HS-27A (cell line): Measurements from ENCODE around the gene PGC.

Source experiments
- DNase-seq: peaks from one replicate; pipeline ENCODE4 v3.0.0-alpha.2; 2012; ENCODE audit warnings: low read depth, missing footprints

The PGC gene

DNA sequence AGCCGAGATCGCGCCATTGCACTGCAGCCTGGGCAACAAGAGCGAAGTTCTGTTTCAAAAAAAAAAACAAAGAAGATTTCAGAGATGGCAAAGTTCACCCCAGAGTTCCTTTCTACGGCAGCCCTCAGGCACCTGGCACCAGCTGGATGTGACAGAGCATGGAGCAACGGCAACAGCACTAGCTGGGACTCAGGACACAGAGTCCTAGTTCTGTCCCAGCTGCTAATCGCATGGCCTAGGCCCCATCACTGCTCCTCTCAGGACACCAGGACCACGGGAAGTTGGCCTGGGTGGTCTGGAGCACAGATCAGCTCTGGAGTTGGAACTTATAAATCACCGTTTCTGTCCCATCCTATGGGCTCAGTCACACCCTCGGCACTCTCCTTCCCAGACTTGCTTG, 1.1 kb downstream of the PGC start:
- no peak for DNase-seq

DNA sequence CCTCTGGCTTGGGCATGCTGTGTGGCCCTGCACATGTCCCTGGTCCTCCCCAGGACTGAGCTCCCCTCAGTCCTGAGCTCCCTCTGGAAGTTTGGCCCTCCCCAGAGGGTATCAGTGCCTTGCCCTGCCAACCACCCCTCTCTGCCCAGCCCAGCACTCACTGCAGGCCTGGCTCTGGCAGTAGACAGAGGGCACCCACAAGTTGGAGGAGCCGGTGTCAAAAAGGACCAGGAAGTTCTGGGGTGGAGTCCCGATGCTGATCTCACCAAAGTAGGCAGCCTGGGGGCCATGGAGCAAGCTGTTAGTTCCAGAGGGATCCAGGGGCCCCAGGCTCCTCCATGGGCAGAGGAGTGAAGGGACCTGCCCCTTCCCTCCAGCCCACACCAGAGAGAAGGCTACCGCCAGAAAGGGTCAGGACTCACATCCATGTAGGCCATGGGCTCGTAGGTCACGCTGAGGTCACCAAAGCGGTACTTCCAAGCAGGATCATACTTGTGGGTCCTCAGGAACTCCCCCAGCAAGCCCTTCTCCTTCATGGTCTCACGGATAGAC, 2.9 kb downstream of the PGC start:
- no peak for DNase-seq

DNA sequence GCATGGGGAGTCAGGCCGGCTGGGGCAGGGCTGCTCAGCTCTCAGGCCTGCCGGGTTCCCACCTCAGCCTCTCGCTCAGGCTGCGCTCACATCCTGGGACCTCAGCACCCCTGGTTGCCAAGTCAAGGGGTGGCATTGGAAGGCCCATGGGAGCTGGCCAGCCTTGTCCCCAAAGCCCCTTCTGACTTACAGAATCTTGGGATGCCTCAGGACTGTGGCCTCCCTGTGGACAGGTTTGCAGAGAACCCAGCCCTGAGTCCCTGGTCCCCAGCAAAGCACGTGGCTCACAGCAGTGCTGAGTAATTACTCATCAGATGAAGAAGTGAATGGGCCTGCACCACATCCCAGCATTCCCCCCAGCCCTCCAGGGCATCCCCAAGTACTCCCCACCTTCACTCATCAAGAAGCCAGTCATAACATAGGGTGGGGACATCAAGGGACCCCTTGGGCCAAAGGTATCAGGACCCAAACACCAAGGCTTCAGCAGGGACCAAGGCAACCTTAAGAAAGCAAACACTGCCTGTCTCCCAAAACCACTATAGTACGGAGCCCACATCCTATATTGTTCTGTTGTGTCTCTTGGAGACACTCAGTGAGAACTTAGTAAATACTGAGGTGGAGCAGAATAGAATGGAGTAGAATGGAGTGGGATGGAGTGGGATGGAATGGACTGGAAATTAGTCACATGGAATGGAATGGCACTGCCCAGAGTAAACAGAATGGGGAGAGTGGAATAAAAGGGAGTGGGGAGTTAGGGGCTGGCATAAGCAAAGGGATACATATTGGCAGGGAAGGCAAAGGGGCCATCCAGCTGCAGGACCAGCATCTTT, 3.6 kb downstream of the PGC start:
- no peak for DNase-seq

DNA sequence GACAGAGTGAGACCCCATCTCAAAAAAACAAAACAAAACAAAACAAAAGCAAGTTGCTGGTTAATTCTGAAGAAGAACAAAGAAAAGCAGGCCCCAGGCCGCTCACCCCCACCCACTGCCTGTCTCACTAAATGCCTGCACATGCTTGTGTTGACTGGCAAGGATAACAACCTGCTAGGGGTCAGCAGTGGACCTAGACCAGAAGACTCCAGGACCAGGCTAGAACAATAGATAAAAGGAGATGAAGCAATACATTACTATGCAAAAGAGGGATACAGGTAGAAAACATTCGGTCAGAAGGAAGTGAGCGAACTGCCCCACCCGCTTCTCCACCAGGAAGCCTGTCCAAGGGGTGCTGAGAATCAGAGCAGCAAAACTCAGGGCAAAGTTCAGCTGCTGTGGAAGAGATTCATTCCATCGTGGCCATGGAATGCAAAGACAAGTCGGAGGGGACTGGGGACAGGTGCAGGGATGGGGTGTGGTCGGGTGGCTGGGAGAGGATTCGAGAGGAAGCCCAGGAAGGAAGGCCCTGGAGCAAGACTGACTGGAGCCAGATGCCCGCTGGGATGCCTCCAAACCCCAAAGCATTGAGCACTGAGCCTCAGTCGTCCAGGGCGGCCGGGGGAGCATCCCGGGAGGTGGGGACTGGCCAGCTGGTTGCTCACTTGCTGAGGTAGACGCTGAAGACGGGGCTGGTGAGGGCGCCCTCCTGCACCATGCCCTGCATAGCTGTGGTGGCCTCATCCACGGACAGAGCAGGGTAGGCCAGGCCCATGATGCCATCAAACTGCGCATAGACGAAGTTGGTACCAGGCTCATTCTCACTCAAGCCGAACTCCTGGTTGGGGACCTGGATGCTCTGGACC, 5.3 kb downstream of the PGC start:
- DNase-seq = no peak

DNA sequence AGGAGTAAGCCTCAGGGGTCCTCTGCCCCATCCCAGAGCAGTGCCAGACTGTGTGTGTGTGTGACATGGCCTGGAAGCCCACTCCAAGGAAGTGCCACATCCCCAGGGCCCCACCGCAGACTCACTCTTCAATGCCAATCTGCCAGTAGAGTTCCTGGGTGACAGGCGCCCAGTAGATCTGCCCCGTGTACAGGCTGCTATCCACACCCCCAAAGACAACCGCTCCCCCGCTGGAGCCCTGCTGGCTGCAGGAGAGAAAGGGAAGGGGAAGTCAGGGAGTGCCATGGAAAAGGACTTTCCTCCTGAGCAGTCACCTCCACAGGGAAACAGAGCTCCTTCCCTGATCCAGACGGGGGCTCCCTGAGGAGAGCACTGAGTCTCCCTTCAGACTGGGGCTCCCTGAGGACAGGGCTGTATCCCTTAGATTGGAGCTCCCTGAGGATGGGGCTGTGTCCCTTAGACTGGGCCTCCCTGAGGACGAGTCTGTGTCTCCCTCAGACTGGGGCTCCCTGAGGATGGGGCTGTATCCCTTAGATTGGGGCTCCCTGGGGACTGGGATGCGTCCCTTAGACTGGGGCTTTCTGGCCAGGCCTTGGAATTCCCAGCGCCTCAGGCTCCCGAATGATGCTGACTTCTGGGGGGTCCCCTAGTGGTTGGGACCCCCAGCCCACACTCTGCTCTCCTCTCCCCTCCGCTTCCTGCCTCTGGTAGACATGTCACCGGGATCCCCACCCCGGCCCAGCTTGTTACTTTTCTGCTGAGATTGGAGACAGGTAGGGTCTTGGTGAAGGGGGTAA, 6.6 kb downstream of the PGC start:
- no peak for DNase-seq

DNA sequence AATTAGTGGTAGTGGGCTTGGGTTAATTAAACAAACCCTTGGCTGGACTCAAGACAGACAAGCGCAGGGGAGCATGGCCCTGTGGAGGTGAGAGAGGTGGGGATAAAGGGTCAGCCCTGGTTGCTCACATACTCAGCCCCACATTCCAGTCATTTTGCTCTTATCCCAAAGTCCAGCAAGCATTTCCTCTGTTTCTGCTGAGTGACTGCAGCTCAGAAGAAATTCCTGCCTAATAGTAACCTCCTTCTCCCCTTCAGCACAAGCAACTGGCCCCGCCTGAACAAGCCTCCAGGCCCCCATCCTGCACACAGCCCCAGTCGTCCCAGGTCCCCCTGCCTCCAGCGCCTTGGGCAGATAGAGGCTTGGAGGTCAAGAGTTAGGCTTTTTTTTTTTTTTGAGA, 8.2 kb downstream of the PGC start:
- no peak for DNase-seq

DNA sequence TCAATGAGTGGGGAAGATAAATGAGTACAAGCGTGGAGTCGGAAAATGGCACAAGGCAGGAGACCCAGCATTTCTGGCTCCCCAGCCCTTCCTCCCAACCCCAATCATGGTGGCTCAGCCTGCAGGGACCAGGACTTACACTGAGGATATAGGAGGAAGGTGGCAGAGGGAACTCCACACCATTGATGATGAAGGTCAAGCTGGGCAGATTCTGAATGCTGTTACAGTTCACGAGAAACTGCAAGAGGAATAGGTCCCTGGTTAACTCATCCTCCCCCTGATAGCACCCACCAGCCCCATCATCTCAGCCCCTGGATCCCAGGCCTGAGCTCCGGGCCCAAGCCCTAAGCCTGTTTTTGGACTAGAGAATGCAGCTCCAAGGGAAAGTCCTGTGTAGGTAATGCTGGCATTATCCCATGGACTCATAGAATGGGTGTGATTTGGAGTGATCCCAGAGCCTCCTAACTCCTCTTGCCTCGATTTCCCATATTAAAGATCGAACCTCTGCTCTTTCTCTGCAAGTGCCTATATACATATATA, 9.5 kb downstream of the PGC start:
- no peak for DNase-seq

DNA sequence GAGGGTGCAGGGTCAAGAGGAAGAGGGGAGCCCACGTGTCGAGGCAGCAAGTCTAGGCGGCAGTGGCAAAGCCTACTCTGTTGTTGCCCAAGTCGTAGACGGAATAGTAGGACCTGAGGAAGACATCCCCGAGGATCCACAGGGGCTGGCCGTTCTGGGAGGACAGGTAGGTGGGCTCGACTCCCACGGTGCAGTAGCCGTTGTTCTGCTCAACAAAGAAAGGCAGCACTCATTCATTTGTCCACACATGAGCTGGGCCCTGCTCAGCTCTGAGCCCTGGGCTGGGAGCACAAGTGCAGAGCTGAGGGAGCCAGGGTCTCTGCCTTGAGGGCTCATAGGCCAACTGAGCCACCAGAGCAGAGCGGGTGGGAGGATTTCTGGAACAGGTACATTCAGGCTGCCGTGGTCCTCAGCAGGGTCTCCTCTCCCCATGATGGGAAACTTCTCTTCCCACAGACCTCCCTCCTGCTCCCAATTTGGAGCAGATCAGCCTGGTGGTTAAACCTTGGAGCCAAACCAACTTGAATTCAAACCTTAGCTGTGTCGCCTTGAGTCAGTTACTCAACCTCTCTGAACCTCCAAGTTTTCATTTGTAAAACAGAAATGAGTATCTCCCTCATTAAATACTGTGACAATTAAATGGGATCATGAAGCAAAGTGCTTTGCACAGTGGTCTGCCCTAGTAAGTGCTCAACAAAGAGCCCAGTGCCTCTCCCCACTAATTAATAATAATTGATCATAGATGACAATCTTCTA, 10.2 kb downstream of the PGC start:
- DNase-seq = no peak

DNA sequence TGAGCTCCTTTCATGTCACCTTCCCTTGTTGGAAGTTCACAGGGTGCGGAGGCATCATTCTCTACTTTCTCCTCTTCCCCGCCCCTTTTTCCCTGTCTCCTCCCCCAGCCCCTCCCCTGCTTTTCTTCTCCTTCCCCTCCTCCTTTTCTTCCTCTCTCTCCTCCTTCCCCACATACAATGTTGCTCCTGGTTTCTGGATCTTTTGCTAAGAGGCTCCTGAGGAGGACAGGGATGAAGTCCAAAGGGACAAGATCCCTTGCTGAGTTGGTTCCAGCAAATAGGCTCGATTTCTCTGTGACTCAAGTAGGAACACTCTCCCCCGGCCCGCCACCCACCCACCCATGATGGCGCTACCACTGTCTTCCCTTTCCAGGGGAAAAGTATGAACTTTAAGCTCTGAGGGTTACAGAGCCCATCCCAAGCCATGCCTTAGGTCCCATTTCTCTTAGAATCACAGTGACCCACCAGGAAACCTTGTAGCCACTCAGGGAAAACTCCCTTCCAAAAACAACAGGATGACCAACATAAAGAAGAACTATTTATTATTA, 10.9 kb downstream of the PGC start:
- no peak for DNase-seq

DNA sequence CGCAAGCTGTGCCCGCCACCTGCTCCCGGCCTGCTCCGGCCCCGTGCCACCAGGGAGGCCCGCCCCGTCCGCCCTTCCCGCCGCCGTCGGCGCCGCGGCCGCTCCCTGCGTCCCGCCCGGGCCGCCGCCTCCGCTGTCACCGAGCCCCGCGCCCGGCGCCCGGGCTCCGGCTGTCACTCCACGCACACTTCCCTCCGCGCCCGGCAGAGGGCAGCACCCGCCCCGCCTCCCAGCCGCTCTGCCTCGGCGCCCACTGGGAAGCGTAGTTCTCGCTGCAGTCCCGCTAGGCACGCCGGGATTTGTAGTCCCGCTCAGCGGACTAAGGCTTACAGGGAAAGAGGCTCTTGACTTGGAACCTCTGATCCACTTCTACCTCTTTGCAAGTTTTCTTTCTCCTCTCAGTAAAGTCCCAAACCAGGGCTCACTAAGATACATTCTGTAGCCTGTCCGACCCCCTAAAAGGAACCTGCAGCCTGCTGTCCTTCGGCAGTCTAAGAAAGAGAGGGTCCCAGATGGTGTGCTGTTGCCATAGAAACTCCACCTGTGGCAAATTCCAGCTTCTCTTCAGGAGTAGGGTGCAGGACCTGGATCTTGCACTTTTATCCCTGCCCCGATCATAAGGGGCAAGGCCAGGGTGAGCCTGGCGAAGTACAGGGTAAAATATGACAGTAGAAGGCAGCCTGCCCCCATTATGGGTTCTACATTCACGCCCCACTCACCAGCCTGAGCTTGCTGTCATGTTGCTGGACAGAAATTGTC, 11.6 kb downstream of the PGC start, which contains the start of gene TFEB:
TSS of gene TFEB (minus strand) at position 182 of the 759 bp plus-strand sequence. CDS start 44,395 bp downstream, outside the sequence.
- DNase-seq = peak; percentile 62

DNA sequence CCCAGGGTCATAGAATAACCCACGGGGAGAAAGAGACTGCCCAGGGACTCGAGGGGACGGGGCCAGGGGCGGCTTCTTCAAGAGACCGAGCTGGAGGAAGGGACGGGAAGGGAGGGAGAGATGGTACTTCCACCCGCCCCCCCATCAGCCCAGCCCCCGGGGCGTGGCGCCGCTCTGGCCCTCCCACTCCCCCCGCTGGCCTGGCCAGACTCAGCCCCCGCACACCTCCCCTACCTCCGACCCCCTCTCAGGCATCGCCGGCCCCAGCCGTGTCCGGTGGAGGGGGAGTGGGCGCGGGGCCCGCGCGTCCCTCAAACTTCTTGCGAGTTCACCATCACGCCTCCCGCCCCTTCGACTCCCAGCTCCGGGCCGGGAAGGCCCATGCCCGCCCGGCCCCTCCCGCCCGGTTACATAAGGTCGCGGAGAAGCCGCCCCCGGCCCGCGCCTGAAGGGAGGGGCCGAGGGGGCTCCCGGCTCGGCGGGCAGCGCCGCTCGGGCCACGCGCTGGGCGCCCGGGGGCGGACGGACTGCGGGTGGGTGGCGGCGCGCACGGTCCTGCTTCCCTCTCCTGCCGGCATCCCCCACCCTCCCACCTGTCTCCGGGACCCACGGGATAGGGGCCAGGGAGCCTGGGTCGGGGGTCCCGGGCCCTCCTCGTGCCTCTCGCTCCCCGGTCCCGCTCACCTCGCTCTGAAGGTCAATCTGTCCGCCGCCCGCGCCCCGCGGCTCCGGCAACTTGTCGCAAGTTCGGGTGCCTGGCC, 12.4 kb downstream of the PGC start:
- peak; percentile 33 for DNase-seq

DNA sequence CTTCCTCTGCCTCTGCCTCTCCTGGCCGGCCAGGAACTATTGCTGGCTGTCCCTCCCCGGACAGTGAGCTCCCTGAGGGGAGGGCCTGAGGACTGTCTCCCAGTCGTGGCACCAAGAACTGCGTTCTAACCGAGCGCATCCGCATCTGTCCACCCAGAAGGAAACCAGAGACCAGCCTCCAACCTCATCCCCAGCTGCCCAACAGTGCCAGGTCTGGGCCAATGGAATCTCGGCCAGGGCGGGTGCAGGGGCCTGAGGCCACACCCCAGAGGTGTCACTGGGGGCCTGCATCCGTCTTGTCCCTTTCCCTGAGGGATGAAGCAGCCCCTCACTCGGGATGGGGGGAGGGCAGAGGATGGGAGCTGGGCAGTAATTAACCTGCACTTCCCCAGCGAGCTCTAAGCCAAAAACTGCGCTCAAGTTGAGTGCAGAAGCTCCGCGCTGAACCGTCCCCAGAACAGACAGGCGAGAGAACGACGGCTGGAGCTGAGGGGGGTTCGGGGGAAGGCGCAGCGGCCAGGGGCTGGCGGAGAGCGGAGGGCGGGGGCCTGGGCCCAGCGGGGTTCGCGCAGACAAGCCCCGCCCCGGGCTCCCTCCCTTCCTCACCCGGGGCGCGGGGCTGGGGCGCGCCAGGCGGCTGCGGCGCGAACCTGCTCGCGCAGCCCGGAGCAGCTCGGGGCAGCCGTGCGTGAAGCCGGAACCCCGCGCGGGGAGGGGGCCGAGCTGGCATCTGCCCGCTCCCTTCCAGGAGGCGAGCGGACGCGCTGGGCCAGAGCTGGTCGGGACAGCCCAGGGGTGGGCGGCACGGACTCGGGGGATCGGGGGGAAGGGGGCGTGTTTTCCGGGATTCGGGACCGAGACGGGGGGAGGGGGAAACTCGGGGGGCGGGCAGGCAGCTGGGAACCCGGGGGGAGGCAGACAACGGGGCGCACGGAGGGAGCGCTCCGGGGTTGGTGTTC, 13.2 kb downstream of the PGC start:
- DNase-seq = peak; percentile 33

DNA sequence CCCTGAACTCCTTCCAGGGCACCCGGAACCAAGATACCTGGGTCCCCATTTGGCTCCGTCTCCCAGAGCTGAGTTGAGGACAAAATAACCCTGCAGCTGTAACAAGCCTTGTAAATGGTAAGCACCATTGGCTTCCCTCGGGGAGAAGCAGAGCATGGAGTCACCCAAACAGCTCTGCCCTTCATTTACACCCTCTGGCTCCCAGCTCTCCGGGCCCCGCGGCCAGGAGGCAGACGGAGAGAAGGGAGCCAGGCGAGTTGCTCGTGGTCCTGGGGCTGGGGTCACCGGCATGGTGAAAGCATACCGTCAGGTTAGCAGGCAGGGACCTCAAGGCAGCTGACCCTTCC, 13.9 kb downstream of the PGC start:
- no peak for DNase-seq

DNA sequence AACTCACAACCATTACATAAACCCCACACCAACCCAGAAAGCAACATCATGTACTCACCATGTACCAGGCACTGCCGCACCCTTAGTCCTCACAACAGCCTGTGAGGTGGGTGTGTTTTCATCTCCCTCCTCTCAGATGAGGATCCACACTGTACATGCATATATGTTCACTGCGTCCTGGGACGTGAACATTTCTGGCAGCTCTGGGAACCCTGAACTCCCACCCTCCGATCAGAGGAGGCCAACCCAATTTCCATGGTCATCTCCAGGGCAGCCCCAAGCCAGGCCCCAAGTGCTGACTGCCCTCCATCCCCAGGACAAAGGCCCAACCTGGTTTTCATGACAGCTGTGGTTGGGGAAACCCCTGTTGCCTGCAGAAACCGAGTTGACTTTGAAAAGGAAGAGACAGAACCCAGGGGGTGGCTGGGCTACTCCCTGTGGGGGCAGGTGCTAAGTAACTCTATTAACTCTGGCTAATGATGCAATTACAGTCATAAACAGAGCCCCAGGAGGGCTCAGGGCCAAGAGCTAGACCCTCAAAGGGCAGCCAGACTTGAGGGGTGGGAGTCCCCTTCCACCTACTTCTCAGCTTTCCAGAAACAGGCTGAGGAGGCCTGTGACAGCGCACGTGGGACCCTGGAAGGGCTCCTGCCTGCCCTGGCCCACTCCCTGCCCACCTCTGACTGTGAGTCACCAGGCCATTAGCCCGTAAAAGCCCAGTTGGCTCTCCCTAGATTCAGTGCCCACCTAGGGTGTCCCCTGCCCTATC, 14.4 kb downstream of the PGC start:
- DNase-seq = no peak

DNA sequence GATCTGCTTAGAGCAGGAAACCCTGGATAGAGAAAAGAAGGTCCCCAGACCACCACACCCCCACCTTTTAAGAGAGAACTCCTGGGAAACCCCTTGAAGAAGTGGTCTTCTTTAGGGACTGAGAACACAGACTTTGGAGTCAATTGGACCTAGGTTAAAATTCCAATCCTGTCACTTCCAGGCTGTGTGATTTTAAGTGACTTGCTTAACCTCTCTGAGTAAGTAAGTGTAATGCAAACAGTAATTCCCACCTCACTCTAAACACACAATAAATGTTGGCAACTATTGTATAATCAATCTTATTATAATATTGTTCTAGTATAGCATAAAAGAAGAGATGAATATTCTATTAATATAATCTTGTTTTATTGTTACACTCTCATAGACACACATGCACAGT, 15.0 kb downstream of the PGC start:
- DNase-seq = no peak

DNA sequence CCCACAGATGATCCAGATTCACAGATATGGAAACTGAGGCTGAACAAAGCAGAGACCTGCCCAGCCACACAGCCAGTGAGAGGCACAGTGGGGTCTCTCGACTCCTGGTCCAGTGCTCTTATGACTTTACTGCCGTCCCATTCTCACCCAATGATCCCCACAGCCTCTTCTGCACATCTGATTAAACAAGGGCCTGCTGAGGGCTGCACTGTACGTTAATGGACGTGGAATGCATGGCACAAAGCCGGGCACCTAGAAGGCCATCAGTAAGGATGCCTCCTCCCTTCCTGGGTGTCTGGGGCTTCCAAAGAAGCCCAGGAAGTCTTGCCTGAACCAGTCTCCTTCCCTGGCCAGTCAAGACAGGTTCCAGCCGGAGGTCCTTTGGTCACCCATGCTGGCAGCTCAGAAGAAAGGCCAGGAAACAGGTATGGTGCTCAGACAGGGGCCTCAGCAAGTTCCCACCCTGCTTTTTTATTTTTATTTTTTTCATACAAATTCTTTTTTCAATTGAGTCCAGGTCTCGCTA, 15.6 kb downstream of the PGC start:
- DNase-seq = no peak
